NB4 (cell line): Measurements from ENCODE around the gene RBFOX1.

Experiments used
- DNase-seq: peaks from one replicate; pipeline ENCODE4 v3.0.0; 2010; ENCODE audit warnings: low read depth
- H3K4me3 ChIP-seq: one replicate; pipeline ENCODE4 v1.5.1; 2011; ENCODE audit warnings: mild to moderate bottlenecking, low read depth, low read length, moderate library complexity
- MYC ChIP-seq: IDR thresholded peaks from 2 replicates; pipeline ENCODE4 v1.6.1; 2011; ENCODE audit warnings: low read depth, low read length
- POLR2A ChIP-seq: IDR thresholded peaks from 2 replicates; pipeline ENCODE4 v1.6.1; 2011; ENCODE audit warnings: mild to moderate bottlenecking; ENCODE audit not compliant: insufficient read length; ENCODE audit errors: extremely low read depth
- TF ChIP-seq, protein P1 (sequence below): IDR thresholded peaks from 2 replicates; pipeline ENCODE4 v1.6.1; 2011; ENCODE audit warnings: low read depth, low read length
- TF ChIP-seq, protein P2 (sequence below): IDR thresholded peaks from one replicate; pipeline ENCODE4 v1.5.1; 2012; ENCODE audit warnings: low read depth, low read length

Gene RBFOX1

DNA sequence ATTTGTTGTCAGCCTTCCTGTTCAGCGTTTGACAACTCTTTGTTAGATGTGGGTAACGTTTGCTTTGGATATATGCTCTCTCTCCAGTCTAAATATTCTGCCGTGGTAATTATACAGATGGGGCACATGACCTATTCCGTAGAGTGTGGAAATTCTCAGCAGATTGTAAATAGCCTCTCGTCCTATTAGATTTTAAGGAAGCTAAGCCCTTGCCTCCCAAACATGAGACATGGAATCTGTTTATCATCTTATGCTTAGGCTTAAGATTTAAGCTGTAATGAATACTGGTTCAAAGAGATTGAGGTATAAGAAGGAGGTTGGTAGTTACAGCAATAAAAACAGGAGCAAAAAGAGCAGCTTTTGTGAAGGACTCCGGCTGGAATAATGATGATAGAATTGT is 87.4 kb downstream of the RBFOX1 start:
- DNase-seq = no peak
- H3K4me3 ChIP-seq = no peak overlapping the region
- TF ChIP-seq, protein P1, sequence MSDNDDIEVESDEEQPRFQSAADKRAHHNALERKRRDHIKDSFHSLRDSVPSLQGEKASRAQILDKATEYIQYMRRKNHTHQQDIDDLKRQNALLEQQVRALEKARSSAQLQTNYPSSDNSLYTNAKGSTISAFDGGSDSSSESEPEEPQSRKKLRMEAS = no peak
- TF ChIP-seq POLR2A = no peak
- TF ChIP-seq MYC = no peak
- TF ChIP-seq, protein P2, sequence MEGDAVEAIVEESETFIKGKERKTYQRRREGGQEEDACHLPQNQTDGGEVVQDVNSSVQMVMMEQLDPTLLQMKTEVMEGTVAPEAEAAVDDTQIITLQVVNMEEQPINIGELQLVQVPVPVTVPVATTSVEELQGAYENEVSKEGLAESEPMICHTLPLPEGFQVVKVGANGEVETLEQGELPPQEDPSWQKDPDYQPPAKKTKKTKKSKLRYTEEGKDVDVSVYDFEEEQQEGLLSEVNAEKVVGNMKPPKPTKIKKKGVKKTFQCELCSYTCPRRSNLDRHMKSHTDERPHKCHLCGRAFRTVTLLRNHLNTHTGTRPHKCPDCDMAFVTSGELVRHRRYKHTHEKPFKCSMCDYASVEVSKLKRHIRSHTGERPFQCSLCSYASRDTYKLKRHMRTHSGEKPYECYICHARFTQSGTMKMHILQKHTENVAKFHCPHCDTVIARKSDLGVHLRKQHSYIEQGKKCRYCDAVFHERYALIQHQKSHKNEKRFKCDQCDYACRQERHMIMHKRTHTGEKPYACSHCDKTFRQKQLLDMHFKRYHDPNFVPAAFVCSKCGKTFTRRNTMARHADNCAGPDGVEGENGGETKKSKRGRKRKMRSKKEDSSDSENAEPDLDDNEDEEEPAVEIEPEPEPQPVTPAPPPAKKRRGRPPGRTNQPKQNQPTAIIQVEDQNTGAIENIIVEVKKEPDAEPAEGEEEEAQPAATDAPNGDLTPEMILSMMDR = no peak

DNA sequence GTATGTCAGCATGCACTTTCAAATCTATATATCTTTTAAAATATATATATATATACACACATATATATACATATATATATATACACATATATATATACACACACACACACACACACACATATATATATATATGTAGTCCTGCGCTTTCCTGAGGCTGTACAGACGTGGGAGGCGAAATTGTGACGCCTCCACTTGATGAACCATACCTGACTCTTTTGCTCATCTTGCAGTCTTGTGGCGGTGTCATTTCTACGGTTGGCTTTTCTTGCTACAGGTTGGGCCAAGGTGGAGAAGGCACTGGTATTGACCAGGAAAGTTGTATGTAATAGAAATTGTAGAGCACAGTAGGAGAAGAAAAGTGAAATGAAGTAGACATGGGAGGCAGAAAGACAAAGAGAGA is 88.2 kb downstream of the RBFOX1 start:
- no peak for DNase-seq
- no peak overlapping the region for H3K4me3 ChIP-seq
- TF ChIP-seq MYC = no peak
- TF ChIP-seq, protein P1 = no peak
- no peak for TF ChIP-seq POLR2A
- TF ChIP-seq, protein P2 = no peak

DNA sequence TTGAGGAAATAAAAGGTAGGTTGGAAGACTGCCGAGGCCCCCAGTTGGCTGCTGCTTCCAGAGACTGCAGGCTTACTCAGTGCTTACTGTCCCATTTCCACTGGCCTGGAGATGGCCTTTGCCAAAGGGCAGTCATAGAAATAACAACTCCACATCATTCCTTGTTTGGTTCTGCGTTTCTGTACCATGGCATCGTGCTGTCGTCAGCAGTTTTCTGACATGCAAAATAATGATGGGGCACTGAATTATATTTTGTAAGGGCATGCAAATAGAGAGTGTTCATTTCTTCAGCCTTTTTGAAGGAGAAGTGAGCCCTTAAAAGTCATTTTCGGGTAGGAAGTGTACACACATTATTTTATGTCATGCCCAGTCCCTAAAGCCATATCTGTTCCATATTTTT is 88.9 kb downstream of the RBFOX1 start:
- TF ChIP-seq POLR2A = no peak
- TF ChIP-seq, protein P1 = no peak
- TF ChIP-seq, protein P2 = no peak
- TF ChIP-seq MYC = no peak
- DNase-seq = no peak
- no peak overlapping the region for H3K4me3 ChIP-seq

DNA sequence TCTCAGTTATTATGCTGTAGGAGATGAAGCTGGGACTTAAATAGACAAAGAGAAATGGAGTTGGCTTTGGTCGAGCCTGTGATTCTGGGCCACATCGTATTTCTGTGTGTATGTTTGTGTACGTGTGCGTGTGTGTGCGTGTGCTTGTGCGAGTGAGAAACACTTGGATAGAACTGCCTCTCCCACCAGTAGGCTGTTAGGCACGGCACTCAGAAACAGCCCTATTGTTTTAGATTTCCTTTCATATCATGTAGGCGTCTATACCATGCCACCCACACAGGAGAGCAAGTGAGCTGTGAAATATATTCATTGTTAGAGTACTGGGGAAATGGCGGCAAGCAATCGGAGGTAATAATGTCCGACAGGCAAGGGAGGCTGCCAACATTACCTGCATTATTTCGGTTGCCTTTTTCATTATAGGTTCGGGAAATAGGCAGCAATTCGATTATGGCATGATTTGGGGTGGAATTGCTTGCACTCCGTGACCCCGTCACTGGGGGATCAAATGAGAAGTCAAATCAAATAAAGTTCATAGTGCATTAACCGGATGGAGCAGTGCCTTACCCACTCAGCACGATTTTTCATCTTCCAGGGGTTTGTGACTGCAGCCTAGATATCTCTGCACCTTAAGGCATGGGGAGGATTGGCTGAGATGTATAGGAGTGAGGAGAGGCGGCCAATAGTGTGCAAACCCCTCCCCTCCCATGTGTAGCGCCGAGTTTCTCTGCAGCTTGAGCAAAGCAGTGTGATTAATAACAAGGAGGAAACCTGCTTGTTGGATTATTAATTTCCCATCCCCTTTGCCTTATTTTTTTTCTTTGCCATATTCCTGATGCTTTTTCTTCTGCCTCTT is 89.6 kb downstream of the RBFOX1 start:
- no peak for TF ChIP-seq MYC
- TF ChIP-seq POLR2A = no peak
- TF ChIP-seq, protein P2 = no peak
- H3K4me3 ChIP-seq = no peak overlapping the region
- no peak for DNase-seq

DNA sequence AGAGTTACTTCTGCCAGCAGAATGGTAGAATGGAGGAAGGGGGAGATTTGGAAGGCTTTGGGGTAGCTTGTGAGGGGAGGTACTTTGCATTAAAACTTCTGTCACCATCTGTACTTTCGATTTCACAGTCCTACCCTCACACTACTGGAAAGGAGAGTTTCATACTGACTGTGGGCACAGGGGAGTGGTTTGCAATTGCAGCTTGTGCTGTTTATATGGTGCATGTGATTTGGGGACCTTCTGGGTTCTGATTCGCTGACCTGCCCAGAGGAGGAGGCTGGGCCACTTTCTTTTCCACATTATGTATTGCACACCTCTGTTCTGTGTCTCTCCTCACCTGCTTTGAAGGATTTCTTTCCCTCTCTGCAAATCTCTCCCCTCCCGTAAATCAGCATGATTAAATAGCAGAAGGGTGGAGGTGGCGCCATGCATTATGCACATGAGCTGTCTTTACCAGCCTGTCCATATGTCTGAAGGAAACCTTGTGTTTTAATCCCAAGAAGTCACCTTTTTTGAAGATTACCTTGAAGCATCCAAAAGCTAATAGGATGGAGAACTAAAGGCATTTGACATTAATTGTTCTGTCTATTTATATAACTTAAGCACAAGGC is 90.9 kb downstream of the RBFOX1 start:
- DNase-seq = no peak
- TF ChIP-seq, protein P2 = no peak
- TF ChIP-seq, protein P1 = no peak
- no peak for TF ChIP-seq MYC
- no peak for TF ChIP-seq POLR2A
- no peak overlapping the region for H3K4me3 ChIP-seq

DNA sequence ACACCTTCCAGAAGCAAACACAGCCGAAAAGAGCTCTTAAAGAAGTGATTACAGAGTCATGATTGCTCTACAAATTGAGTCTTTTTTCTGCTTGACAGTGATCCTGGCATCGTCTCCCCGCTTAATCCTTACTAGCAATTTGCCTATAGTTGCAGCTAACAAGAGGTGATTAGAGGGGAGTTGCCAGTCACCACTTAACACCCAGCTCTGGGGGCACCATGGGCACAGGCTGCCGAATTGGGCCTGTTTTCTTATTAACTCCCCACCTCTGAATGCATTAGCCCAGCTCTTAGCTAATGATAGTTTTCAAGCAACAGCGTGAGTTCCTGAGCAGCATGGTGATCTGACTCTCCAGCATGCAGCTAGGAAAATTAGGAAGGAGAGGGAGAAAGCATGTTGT is 93.5 kb downstream of the RBFOX1 start:
- TF ChIP-seq POLR2A (no peak), MYC (no peak)
- TF ChIP-seq, protein P2 = no peak
- TF ChIP-seq, protein P1 = no peak
- no peak overlapping the region for H3K4me3 ChIP-seq
- no peak for DNase-seq
